Loucy (cell line): ENCODE results near the gene SAMD4A.

Experiments used
- H2AFZ ChIP-seq: fragments of 200-600 bp; sonication (generic); 2 replicates; pipeline ENCODE4 v1.6.0; 2016; ENCODE audit warnings: antibody characterized with exemption, mild to moderate bottlenecking, low read length, moderate library complexity
- H3F3A ChIP-seq: fragments of 200-600 bp; 2 replicates; pipeline ENCODE4 v1.6.0; 2016; ENCODE audit warnings: antibody characterized with exemption, low read depth, mild to moderate bottlenecking
- H3K27me3 ChIP-seq: fragments of 200-600 bp; sonication (generic); 2 replicates; pipeline ENCODE4 v1.6.1; 2014; ENCODE audit warnings: low read length, mild to moderate bottlenecking; ENCODE audit not compliant: insufficient read depth, poor library complexity, severe bottlenecking
- H3K36me3 ChIP-seq: fragments of 200-600 bp; sonication (generic); 2 replicates; pipeline ENCODE4 v1.6.1; 2016; ENCODE audit warnings: low read length; ENCODE audit not compliant: insufficient read depth
- H3K4me1 ChIP-seq: fragments of 200-600 bp; sonication (generic); 2 replicates; pipeline ENCODE4 v1.5.1; 2014; ENCODE audit warnings: low read length, mild to moderate bottlenecking; ENCODE audit not compliant: insufficient read depth, poor library complexity, severe bottlenecking
- H3K4me2 ChIP-seq: fragments of 200-600 bp; sonication (generic); 2 replicates; pipeline ENCODE4 v1.6.0; 2014; ENCODE audit warnings: antibody characterized with exemption, low read length, low read depth, mild to moderate bottlenecking; ENCODE audit not compliant: poor library complexity, severe bottlenecking
- H3K4me3 ChIP-seq: fragments of 200-600 bp; sonication (generic); 2 replicates; pipeline ENCODE4 v1.5.1; 2014; ENCODE audit warnings: low read length, mild to moderate bottlenecking, mixed read lengths; ENCODE audit not compliant: poor library complexity, severe bottlenecking
- H3K79me2 ChIP-seq: fragments of 200-600 bp; sonication (generic); 2 replicates; pipeline ENCODE4 v1.6.1; 2014; ENCODE audit warnings: low read length; ENCODE audit not compliant: insufficient read depth
- H3K9ac ChIP-seq: fragments of 200-600 bp; sonication (generic); 2 replicates; pipeline ENCODE4 v1.6.0; 2014; ENCODE audit warnings: mild to moderate bottlenecking, low read depth, low read length, moderate library complexity; ENCODE audit not compliant: poor library complexity, severe bottlenecking
- H3K9me2 ChIP-seq: fragments of 200-600 bp; sonication (generic); replicated peaks from 2 replicates; pipeline ENCODE4 v1.6.1; 2016; ENCODE audit warnings: low read depth, low read length, mixed read lengths
- H3K9me3 ChIP-seq: fragments of 200-600 bp; sonication (generic); 2 replicates; pipeline ENCODE4 v1.6.1; 2014; ENCODE audit warnings: mild to moderate bottlenecking, antibody characterized with exemption, low read length, low read depth; ENCODE audit not compliant: insufficient read depth
- H4K20me1 ChIP-seq: fragments of 200-600 bp; sonication (generic); 2 replicates; pipeline ENCODE4 v1.6.0; 2014; ENCODE audit warnings: antibody characterized with exemption, low read length, mild to moderate bottlenecking; ENCODE audit not compliant: insufficient read depth, poor library complexity, severe bottlenecking
- CTCF ChIP-seq: fragments of 200-600 bp; sonication (generic); conservative IDR thresholded peaks from 2 replicates; pipeline ENCODE4 v1.5.1; 2014; ENCODE audit warnings: mild to moderate bottlenecking, antibody characterized with exemption, low read length
- EZH2phosphoT487 ChIP-seq: fragments of 200-600 bp; IDR thresholded peaks from 2 replicates; pipeline ENCODE4 v1.6.1; 2018; ENCODE audit warnings: antibody characterized with exemption, mild to moderate bottlenecking, moderate library complexity, borderline replicate concordance

The SAMD4A gene

GRCh38 chr14:54672181-54672580 is 105.3 kb downstream of the SAMD4A start:
- no peak for TF ChIP-seq EZH2phosphoT487
- no peak for TF ChIP-seq CTCF
- Histone ChIP-seq H3K4me1 (peaks cover 16% of the 10 kb centered on the region), H3K79me2 (no peaks in the 10 kb centered on the region), H3K9ac (no peak overlapping the region), H3K27me3 (no peaks in the 10 kb centered on the region), H3K9me2 (no peaks in the 10 kb centered on the region), H3K4me3 (no peak overlapping the region), H3K9me3 (no peaks in the 10 kb centered on the region), H4K20me1 (no peaks in the 10 kb centered on the region), H3F3A (no peaks in the 10 kb centered on the region), H3K4me2 (no peak overlapping the region), H2AFZ (no peak overlapping the region), H3K36me3 (no peaks in the 10 kb centered on the region)

- H3K4me2 ChIP-seq = no peak overlapping the region
- H3K9ac ChIP-seq = no peak overlapping the region
- peaks cover 16% of the 10 kb centered on the region for H3K4me1 ChIP-seq
- H3K9me2 ChIP-seq = no peaks in the 10 kb centered on the region
- H3K79me2 ChIP-seq = no peaks in the 10 kb centered on the region
- H3K4me3 ChIP-seq = no peak overlapping the region
- H3F3A ChIP-seq = no peaks in the 10 kb centered on the region
- no peaks in the 10 kb centered on the region for H4K20me1 ChIP-seq
- TF ChIP-seq CTCF = no peak
- TF ChIP-seq EZH2phosphoT487 = no peak
- no peaks in the 10 kb centered on the region for H3K27me3 ChIP-seq
- no peak overlapping the region for H2AFZ ChIP-seq
- H3K9me3 ChIP-seq = no peaks in the 10 kb centered on the region
- H3K36me3 ChIP-seq = no peaks in the 10 kb centered on the region
These were observed 105.8 kb downstream of the SAMD4A start for GRCh38 chr14:54672688-54673087.

GRCh38 chr14:54673193-54674045 is 106.5 kb downstream of the SAMD4A start:
- Histone ChIP-seq H3K27me3 (no peaks in the 10 kb centered on the region), H3K9ac (no peak overlapping the region), H3K79me2 (no peaks in the 10 kb centered on the region), H3K4me3 (no peak overlapping the region), H3K4me2 (no peak overlapping the region), H3K4me1 (peaks cover 16% of the 10 kb centered on the region), H3K9me2 (no peaks in the 10 kb centered on the region), H2AFZ (no peak overlapping the region), H3K36me3 (no peaks in the 10 kb centered on the region), H4K20me1 (no peaks in the 10 kb centered on the region), H3F3A (no peaks in the 10 kb centered on the region), H3K9me3 (no peaks in the 10 kb centered on the region)
- TF ChIP-seq CTCF (no peak), EZH2phosphoT487 (no peak)
